ENCODE measurements around the gene IDH3A. TPM values are rescaled to one million over a fixed set of nuclear protein-coding genes. Genes with fewer than 3 reads are reported as not detected.

The IDH3A gene
- total RNA-seq: 10 to 100 TPM; 34.2 to 43.2 TPM
- 16.1 TPM for polyA plus RNA-seq (2013, experiment 1 of 2)
- polyA plus RNA-seq (2013, experiment 2 of 2): 16.9 TPM
- long read RNA-seq, experiment 1, full-length matches to known transcripts: 3 of 6 reads
- long read RNA-seq, experiment 1, partial matches to known transcripts: 1 of 6 reads
- long read RNA-seq, experiment 1, other reads (novel, unspliced or antisense): 2 of 6 reads
- long read RNA-seq, experiment 2, full-length matches to known transcripts: 37 of 47 reads
- long read RNA-seq, experiment 2, partial matches to known transcripts: 1 of 47 reads
- long read RNA-seq, experiment 2, other reads (novel, unspliced or antisense): 9 of 47 reads
- long read RNA-seq, experiment 3, full-length matches to known transcripts: 145 of 163 reads
- long read RNA-seq, experiment 3, partial matches to known transcripts: 4 of 163 reads
- long read RNA-seq, experiment 3, other reads (novel, unspliced or antisense): 14 of 163 reads
- long read RNA-seq, experiment 4, full-length matches to known transcripts: 36 of 41 reads
- long read RNA-seq, experiment 4, partial matches to known transcripts: 3 of 41 reads
- long read RNA-seq, experiment 4, other reads (novel, unspliced or antisense): 2 of 41 reads

DNA sequence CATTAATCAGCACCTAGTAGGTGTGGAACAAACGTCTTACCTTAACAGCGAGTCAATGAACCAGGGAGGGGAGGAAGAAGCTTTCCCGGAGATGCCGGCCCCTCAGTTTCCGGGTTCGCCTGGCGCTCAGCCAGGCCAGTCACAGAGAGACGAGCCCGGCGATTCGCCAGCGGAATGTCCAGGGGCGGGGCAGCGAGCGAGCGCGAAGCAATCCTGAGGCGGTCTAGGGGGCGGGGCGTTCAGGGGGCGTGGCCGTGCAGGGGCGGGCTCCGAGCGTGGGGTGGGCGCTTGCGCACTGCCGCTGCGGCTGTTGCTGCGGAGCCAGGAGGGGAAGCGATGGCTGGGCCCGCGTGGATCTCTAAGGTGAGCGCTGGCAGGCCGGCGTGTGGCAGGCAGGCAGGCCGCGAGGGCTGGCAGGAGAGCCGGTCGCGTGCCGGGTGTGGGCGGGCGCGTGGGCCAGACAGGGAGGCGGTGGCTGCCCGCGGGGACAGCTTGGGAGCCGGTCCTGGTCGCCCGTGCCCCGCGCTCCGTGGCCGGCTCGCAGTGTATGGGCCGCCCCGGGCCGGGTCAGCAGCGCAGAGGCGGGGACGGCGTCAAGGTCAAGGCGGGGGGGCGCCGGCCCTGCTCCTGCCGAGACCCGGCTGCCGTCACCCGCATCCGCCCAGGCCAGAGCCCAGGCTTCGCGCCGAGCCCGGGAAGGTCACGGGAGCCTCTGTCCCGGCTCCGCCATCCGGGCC lies at the start of gene IDH3A:
Gene IDH3A, plus strand, starts transcription at position 295 of the 737 bp plus-strand sequence. Its CDS starts 42 bp downstream, at position 337.
- no peak for TF ChIP-seq CTCF (conservative IDR thresholded peaks at IDR 0.05)
- Mint-ChIP-seq H3K4me3 (peak within 1 kb of the TSS; percentile 82), H3K36me3 (ENCODE audit: low read depth) (peaks cover 7% of the 10 kb centered on the region), H3K27ac (peak within 1 kb of the TSS; percentile 96), H3K9me3 (no peaks in the 10 kb centered on the region), H3K27me3 (ENCODE audit: insufficient read depth) (no peaks in the 10 kb centered on the region), H3K4me1 (peaks cover 13% of the 10 kb centered on the region)
- no peak within 1 kb of the TSS for H3K27ac ChIP-seq (ENCODE audit: low read depth, low read length)
- H3K4me3 ChIP-seq (ENCODE audit: low read length): peak within 1 kb of the TSS; percentile 89
- no peaks in the 10 kb centered on the region for H3K9me3 ChIP-seq (ENCODE audit: control insufficient read depth, low read length)
- WGBS, 2 experiments (ENCODE audit: insufficient coverage in 1 of 2, insufficient read length in 1 of 2): 0 to 1% methylated on average over 15 to 79 of the region's 79 CpGs
- DNase-seq: peak; percentile 99
- H3K4me1 ChIP-seq (ENCODE audit: control insufficient read depth, insufficient read depth, low read length): no peaks in the 10 kb centered on the region
- no peaks in the 10 kb centered on the region for H3K27me3 ChIP-seq (ENCODE audit: control insufficient read depth, insufficient read depth, low read length, poor library complexity, severe bottlenecking)
- peak within 1 kb of the TSS; percentile 48 for H3K9ac ChIP-seq (ENCODE audit: extremely low read depth, low read length, poor library complexity, severe bottlenecking)
- H3K36me3 ChIP-seq (ENCODE audit: control insufficient read depth, insufficient read depth, low read length): no peaks in the 10 kb centered on the region

DNA sequence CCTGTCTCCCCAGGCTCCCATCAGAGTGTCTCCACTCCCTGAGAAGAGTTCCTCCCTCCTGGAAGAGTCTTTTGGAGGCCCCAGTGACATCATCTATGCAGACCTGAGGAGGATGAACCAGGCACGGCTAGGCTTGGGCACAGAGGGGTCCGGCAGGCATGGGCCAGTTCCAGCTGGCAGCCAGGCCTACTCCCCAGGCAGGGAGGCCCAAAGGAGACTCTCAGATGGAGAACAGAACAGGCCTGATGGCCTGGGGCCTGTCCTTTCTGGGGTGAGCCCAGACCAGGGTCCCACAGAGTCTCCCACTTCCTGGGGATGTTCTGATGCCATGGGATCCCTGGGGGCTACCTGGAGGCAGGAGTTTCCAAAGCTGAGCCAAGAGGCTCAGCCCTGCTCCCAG lies 48.3 kb upstream of the IDH3A start:
- 85% methylated on average over 2 of the region's 2 CpGs; no CpG with 5 or more reads in 1 of the 2 experiments for WGBS, 2 experiments (ENCODE audit: insufficient coverage in 1 of 2, insufficient read length in 1 of 2)
- Mint-ChIP-seq H3K27me3 (ENCODE audit: insufficient read depth) (no peaks in the 10 kb centered on the region), H3K4me3 (no peak overlapping the region), H3K27ac (no peak overlapping the region), H3K9me3 (no peaks in the 10 kb centered on the region), H3K4me1 (no peaks in the 10 kb centered on the region), H3K36me3 (ENCODE audit: low read depth) (peaks cover 11% of the 10 kb centered on the region)
- Histone ChIP-seq H3K9ac (ENCODE audit: extremely low read depth, low read length, poor library complexity, severe bottlenecking) (no peak overlapping the region), H3K4me1 (ENCODE audit: control insufficient read depth, insufficient read depth, low read length) (no peaks in the 10 kb centered on the region), H3K36me3 (ENCODE audit: control insufficient read depth, insufficient read depth, low read length) (no peaks in the 10 kb centered on the region), H3K27ac (ENCODE audit: low read depth, low read length) (no peak overlapping the region), H3K27me3 (ENCODE audit: control insufficient read depth, insufficient read depth, low read length, poor library complexity, severe bottlenecking) (no peaks in the 10 kb centered on the region), H3K9me3 (ENCODE audit: control insufficient read depth, low read length) (no peaks in the 10 kb centered on the region), H3K4me3 (ENCODE audit: low read length) (no peak overlapping the region)
- no peak for TF ChIP-seq CTCF (conservative IDR thresholded peaks at IDR 0.05)
- no peak for DNase-seq

GRCh38 chr15:78101423-78102105 lies 47.6 kb upstream of the IDH3A start:
- peak overlapping the region; percentile 55 for H3K27ac Mint-ChIP-seq
- Histone ChIP-seq H3K9ac (ENCODE audit: extremely low read depth, low read length, poor library complexity, severe bottlenecking) (no peak overlapping the region), H3K9me3 (ENCODE audit: control insufficient read depth, low read length) (no peaks in the 10 kb centered on the region), H3K27me3 (ENCODE audit: control insufficient read depth, insufficient read depth, low read length, poor library complexity, severe bottlenecking) (no peaks in the 10 kb centered on the region), H3K36me3 (ENCODE audit: control insufficient read depth, insufficient read depth, low read length) (no peaks in the 10 kb centered on the region), H3K27ac (ENCODE audit: low read depth, low read length) (no peak overlapping the region), H3K4me3 (ENCODE audit: low read length) (no peak overlapping the region), H3K4me1 (ENCODE audit: control insufficient read depth, insufficient read depth, low read length) (no peaks in the 10 kb centered on the region)
- peaks cover 16% of the 10 kb centered on the region for H3K36me3 Mint-ChIP-seq (ENCODE audit: low read depth)
- H3K4me3 Mint-ChIP-seq: no peak overlapping the region
- no peak for TF ChIP-seq CTCF (conservative IDR thresholded peaks at IDR 0.05)
- no peaks in the 10 kb centered on the region for H3K4me1 Mint-ChIP-seq
- WGBS, 2 experiments (ENCODE audit: insufficient coverage in 1 of 2, insufficient read length in 1 of 2): 87 to 96% methylated on average over 4 to 5 of the region's 5 CpGs
- H3K27me3 Mint-ChIP-seq (ENCODE audit: insufficient read depth): no peaks in the 10 kb centered on the region
- no peak for DNase-seq
- no peaks in the 10 kb centered on the region for H3K9me3 Mint-ChIP-seq
